Stimulated activated memory B cell treated with anti-CD40 and anti-IgM and Interleukin-4, amounts not matched to agents 10 μg/mL and 1 μg/mL and 100 μg/mL, for 72 hours (primary cell): ENCODE measurements around the gene CAPS2.

ENCODE experiments used
- ATAC-seq: fragments of 150-1000 bp; cut with Tn5 transposase; 2 replicates; pipeline ENCODE4 v1.10.0; 2021
- H3K27ac Mint-ChIP-seq: one replicate; pipeline ENCODE4 v1.8.0; 2022; ENCODE audit warnings: mild to moderate bottlenecking, mixed read lengths
- H3K27me3 Mint-ChIP-seq: one replicate; pipeline ENCODE4 v1.8.0; 2022; ENCODE audit warnings: mixed read lengths
- H3K36me3 Mint-ChIP-seq: one replicate; pipeline ENCODE4 v1.8.0; 2022; ENCODE audit warnings: mixed read lengths
- H3K4me1 Mint-ChIP-seq: one replicate; pipeline ENCODE4 v1.8.0; 2022; ENCODE audit warnings: mixed read lengths
- H3K4me3 Mint-ChIP-seq: one replicate; pipeline ENCODE4 v1.8.0; 2022; ENCODE audit warnings: mild to moderate bottlenecking, moderate library complexity, mixed read lengths
- H3K9me3 Mint-ChIP-seq: one replicate; pipeline ENCODE4 v1.8.0; 2022; ENCODE audit warnings: mixed read lengths

Gene CAPS2

GRCh38 chr12:75270157-75270556, 60.0 kb downstream of the CAPS2 start:
- Mint-ChIP-seq H3K4me3 (no peak overlapping the region), H3K36me3 (no peaks in the 10 kb centered on the region), H3K27ac (no peak overlapping the region), H3K9me3 (peaks cover 14% of the 10 kb centered on the region), H3K27me3 (no peaks in the 10 kb centered on the region), H3K4me1 (no peaks in the 10 kb centered on the region)
- ATAC-seq: no peak

- Mint-ChIP-seq H3K27ac (no peak overlapping the region), H3K4me1 (no peaks in the 10 kb centered on the region), H3K36me3 (no peaks in the 10 kb centered on the region), H3K9me3 (peaks cover 14% of the 10 kb centered on the region), H3K4me3 (no peak overlapping the region), H3K27me3 (no peaks in the 10 kb centered on the region)
- no peak for ATAC-seq
Measured at GRCh38 chr12:75269209-75269608, 60.9 kb downstream of the CAPS2 start.

GRCh38 chr12:75260316-75260715, 69.8 kb downstream of the CAPS2 start:
- no peak overlapping the region for H3K27ac Mint-ChIP-seq
- ATAC-seq: no peak
- no peaks in the 10 kb centered on the region for H3K4me1 Mint-ChIP-seq
- no peaks in the 10 kb centered on the region for H3K27me3 Mint-ChIP-seq
- no peaks in the 10 kb centered on the region for H3K9me3 Mint-ChIP-seq
- H3K36me3 Mint-ChIP-seq: no peaks in the 10 kb centered on the region
- no peak overlapping the region for H3K4me3 Mint-ChIP-seq

GRCh38 chr12:75259143-75259542, 71.0 kb downstream of the CAPS2 start:
- ATAC-seq: no peak
- H3K4me3 Mint-ChIP-seq: no peak overlapping the region
- H3K9me3 Mint-ChIP-seq: no peaks in the 10 kb centered on the region
- H3K27ac Mint-ChIP-seq: no peak overlapping the region
- no peaks in the 10 kb centered on the region for H3K4me1 Mint-ChIP-seq
- H3K27me3 Mint-ChIP-seq: no peaks in the 10 kb centered on the region
- H3K36me3 Mint-ChIP-seq: no peaks in the 10 kb centered on the region

GRCh38 chr12:75257510-75257909, 72.6 kb downstream of the CAPS2 start:
- no peak for ATAC-seq
- Mint-ChIP-seq H3K4me3 (no peak overlapping the region), H3K9me3 (no peaks in the 10 kb centered on the region), H3K27me3 (no peaks in the 10 kb centered on the region), H3K4me1 (no peaks in the 10 kb centered on the region), H3K27ac (no peak overlapping the region), H3K36me3 (no peaks in the 10 kb centered on the region)

GRCh38 chr12:75245108-75245507, 85.0 kb downstream of the CAPS2 start:
- Mint-ChIP-seq H3K4me1 (no peaks in the 10 kb centered on the region), H3K27ac (no peak overlapping the region), H3K36me3 (no peaks in the 10 kb centered on the region), H3K27me3 (peaks cover 9% of the 10 kb centered on the region), H3K9me3 (peaks cover 4% of the 10 kb centered on the region), H3K4me3 (no peak overlapping the region)
- no peak for ATAC-seq

- H3K27ac Mint-ChIP-seq: no peak overlapping the region
- H3K4me1 Mint-ChIP-seq: no peaks in the 10 kb centered on the region
- H3K4me3 Mint-ChIP-seq: no peak overlapping the region
- H3K9me3 Mint-ChIP-seq: peaks cover 4% of the 10 kb centered on the region
- no peak for ATAC-seq
- no peaks in the 10 kb centered on the region for H3K36me3 Mint-ChIP-seq
- no peaks in the 10 kb centered on the region for H3K27me3 Mint-ChIP-seq
Measured at GRCh38 chr12:75239987-75240386, 90.1 kb downstream of the CAPS2 start.

GRCh38 chr12:75236206-75236605, 93.9 kb downstream of the CAPS2 start:
- Mint-ChIP-seq H3K4me3 (no peak overlapping the region), H3K27me3 (no peaks in the 10 kb centered on the region), H3K27ac (no peak overlapping the region), H3K4me1 (no peaks in the 10 kb centered on the region), H3K9me3 (peaks cover 13% of the 10 kb centered on the region), H3K36me3 (no peaks in the 10 kb centered on the region)
- no peak for ATAC-seq

GRCh38 chr12:75227132-75227531, 103.0 kb downstream of the CAPS2 start:
- no peak overlapping the region for H3K27ac Mint-ChIP-seq
- H3K36me3 Mint-ChIP-seq: no peaks in the 10 kb centered on the region
- no peaks in the 10 kb centered on the region for H3K27me3 Mint-ChIP-seq
- ATAC-seq: no peak
- no peaks in the 10 kb centered on the region for H3K4me1 Mint-ChIP-seq
- H3K9me3 Mint-ChIP-seq: peaks cover 14% of the 10 kb centered on the region
- H3K4me3 Mint-ChIP-seq: no peak overlapping the region
